ENCODE results near the gene ACADM.
"Not testable (repeated sequence)": the region's sequence is repeated elsewhere in the genome, so short reads cannot be mapped to it uniquely, and the experiment has no call there.

Gene ACADM

DNA sequence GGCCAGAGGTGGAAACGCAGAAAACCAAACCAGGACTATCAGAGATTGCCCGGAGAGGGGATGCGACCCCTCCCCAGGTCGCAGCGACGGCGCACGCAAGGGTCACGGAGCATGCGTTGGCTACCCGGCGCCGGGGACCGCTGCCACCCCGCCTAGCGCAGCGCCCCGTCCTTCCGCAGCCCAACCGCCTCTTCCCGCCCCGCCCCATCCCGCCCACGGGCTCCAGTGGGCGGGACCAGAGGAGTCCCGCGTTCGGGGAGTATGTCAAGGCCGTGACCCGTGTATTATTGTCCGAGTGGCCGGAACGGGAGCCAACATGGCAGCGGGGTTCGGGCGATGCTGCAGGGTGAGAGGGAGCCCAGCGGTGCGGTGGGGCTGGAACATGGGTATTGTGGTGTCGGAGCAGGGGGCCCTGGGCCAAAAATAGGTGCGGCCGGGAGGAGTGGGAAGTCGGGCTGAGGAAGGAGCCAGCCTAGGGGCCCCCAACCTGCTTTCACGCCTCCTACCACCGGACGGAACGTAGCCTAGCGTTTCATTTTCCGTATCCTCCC, at the start of gene ACADM:
ACADM (plus strand) TSS at position 238 of the 551 bp plus-strand sequence; CDS start at position 317, 79 bp downstream.
- peak; percentile 90 for DNase-seq

DNA sequence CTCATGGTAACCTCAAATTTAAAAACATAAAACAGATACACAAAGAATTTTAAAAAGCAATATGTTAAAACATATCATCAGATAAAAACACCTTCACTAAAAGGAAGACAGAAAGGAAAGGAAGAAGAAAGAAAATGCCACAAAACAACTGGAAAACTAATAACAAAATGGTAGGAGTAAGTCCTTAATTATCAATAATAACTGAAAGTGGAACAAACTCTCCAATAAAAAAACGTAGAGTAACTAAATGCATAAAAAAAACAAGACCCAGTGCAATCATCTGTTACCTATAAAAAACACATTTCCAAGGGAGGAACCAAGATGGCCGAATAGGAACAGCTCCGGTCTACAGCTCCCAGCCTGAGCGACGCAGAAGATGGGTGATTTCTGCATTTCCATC, 47.1 kb upstream of the ACADM start:
- DNase-seq = no peak

DNA sequence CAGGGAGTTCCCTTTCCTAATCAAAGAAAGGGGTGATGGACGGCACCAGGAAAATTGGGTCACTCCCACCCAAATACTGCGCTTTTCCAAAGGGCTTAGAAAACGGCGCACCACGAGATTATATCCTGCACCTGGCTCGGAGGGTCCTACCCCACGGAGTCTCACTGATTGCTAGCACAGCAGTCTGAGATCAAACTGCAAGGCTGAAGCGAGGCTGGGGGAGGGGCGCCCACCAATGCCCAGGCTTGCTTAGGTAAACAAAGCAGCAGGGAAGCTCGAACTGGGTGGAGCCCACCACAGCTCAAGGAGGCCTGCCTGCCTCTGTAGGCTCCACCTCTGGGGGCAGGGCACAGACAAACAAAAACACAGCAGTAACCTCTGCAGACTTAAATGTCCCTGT, 46.5 kb upstream of the ACADM start:
- DNase-seq = peak; percentile 21

DNA sequence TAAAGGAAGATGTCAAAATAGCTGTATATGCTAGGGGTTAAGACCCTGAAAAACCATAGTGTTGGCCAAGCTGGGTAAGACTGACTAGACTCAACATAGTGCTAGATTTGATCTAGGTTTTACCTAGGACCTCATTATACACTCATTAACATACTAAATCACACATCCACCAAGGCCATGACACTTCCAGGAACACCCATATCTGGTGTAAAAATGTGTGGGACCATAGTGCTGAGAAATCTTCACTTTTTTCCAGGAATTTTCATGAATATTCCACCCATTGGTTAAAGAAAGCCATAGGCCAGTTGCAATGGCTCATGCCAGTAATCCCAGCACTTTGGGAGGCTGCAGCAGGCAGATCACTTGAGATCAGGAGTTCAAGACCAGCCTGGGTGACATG, 34.0 kb upstream of the ACADM start:
- no peak for DNase-seq

DNA sequence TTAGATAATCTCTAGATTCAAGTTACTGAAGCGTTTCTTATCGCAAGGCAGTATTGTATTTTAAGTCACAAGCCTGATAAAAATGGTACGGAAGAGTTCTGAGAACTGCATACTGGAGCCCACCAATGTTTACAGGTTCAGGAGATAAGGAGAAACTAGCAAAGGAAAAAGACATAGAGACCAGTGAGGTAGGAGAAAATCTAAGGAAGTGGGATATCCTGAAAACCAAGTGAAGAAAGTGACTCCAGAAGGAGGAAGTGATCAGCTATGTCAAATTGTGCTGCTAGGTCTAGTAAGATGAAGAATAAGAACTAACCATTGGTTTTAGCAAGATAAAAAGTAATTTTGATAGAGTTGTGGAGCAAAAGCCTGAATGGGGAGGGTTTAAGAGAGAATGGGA, 31.0 kb upstream of the ACADM start:
- DNase-seq = no peak

DNA sequence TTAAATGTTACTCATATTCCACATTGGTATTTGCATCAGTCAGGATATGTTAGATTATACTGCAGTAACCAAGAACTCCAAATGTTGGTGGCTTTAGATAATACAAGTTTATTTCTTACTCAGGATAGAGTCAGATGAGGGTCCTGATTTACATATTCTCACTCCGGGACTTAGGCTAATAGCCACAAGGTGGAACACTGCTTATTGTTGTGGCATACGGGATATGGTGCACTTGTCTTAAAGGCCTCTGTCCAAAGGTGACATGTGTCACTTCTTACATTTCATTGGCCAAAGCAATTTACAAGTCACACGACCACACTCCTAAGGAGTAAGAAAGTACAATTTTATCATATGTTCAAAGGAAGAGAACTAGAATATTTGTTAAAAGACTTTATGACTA, 28.5 kb upstream of the ACADM start:
- DNase-seq = no peak

DNA sequence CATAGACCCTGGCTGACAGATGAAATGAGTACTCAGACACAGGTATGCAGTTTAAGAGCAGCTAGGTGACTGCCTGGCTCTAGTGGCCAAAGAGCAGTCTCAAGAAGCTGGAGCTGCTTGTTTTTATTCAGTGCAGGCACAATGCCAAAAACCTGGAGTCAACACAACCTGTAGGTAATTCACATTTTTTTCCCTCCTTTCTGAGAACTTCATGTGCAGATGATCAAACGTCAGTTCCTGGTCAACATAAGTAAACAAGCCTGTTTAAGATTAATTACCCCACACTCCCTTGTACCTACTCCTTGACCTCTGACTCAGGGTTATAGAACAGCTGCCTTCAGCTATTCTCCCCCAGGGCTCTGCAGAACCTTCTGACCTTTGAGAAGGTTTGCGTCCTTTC, 17.3 kb upstream of the ACADM start:
- no peak for DNase-seq

DNA sequence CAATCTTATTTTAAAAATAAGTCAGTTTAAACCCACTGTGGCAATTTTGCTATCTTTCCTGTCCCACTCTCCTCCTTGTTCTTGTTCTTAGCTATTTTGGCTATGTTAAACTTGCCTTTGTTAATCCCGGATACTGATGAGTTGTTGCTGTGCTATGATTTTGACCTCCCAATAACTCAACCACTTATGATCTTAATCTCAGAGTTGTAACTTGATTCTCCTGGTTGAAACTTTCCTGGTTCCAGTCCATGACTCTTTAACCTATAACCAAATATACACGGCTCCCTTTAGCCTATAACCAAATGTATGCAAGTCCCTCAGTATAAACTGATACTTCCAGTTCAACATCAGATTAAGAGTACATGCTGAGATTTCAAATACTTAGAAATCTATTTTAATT, 15.6 kb upstream of the ACADM start:
- DNase-seq = no peak

DNA sequence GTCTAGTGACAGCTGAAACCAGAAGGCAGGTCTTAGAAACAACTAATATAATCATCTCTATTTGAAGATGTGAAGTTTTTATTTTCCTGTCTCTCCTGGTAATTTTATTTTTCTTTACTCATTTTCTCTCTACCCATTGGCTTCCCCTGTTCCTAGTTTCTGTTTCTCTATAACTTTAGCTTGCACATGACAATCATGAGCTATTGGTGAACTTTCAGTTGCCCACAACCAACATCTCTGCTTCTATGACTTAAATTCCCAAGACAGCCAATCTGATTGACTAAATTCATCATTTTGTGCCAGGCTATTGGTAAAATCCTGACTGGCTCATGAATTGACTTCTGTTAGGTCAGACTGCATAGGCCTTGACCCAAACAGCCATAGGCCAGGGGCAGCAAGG, 13.7 kb upstream of the ACADM start:
- no peak for DNase-seq

DNA sequence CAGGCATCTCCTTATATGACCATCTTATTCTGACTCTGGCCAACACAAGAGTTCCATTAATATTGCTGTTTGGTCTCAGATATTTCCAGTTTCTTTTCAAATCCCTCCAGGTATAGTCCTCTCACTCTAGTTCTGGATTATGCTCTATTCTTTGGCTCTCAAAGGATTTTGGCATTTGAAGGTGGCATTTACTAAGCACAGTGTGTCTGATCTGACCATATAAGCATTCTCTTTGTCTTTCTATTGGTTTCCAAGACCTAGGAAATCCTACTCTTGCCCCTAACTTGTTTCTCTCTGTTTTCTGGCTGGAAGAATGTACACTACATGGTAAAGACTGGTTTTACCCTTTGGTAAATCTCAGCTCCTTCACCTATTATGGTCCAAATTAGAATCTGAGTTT, 12.7 kb upstream of the ACADM start:
- no peak for DNase-seq

DNA sequence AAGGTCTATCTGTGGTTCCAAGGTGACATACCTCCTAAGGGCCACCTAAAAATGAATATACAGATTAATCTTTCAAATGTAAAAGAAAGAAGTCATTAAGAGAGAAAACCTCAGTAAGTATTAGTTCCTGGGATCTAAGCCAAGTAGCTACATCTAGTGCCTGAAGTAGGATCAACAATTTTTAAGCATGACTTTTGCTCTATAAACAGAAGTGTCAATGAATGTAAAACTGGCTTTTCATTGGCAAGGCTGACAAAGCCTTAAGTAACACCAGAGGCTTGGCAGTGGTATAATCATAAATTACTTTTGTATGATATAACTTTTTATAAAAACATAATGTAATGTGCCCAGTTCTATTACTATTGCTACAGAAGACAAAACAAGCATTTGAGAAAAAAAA, 12.2 kb upstream of the ACADM start:
- no peak for DNase-seq

DNA sequence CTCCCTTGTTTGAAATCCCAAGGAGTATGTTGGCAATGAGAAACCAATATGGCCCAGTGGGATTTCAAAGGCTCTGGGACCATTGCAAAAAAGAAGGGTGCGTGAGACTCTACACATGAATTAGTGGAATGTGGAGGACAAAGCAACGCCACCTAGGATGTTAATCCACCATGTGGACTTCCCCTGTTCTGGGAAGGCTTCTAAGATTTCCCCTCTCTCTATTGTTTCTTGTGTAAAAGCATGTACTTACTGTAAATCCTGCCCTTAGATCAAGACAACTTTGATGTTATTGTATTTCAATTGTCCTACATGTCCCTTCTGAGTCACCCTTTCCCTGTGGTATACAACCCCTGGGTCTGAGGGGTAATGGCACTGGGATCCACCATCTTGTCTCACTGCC, 4.7 kb upstream of the ACADM start:
- no peak for DNase-seq

DNA sequence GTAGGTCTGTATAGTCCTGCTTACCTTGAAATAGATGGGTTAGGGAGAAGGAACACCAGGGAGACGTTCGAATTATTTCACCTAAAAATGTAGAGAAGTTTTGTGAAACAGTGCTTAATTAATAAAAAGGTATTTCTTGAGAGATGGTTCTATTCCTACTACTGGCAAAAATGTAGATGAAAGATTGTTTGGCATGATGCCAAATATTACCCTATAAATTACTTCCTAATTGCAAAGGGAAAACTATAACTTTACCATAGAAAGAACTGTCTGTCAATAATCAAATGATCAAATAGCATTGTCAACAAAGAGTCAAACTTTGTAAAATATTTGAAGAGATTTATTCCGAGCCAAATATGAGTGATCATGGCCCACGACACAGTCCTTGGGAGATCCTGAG, 4.2 kb upstream of the ACADM start:
- no peak for DNase-seq

DNA sequence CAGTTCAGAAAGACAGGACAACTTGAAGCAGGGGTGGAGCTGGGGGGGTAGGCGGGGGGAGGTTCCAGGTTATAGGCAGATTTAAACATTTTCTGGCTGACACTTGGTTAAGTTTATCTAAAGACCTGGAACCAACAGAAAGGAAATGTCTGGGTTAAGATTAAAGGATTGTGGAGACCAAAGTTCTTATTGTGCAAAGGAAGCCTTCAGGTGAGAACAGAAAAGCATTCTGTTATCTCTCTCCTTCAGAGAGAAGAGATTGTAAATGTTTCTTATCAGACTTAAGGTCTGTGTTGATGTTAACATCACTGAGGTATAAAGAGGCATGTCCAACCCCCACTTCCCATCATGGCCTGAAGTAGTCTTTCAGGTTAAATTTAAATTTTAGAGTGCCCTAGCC, 3.7 kb upstream of the ACADM start:
- DNase-seq = no peak

DNA sequence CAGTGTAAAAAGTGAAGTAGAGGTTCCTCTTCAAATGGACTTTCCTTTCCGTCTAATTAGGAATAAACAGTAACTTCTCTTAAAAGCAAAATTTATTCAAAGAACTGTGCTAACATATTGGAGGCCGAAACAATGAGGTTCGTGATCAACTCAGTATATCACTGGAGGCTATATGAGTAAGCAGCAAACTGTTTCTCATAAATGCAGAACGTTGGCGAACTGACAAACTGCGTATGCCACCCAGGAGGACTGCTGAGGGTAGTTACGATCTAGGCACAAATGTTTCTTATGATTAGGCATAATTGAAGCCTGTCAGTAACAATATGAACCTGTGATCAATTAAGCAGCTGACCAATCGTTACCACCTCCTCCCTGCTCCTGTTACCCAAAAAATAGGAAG, 2.3 kb upstream of the ACADM start:
- not testable (repeated sequence) for DNase-seq

DNA sequence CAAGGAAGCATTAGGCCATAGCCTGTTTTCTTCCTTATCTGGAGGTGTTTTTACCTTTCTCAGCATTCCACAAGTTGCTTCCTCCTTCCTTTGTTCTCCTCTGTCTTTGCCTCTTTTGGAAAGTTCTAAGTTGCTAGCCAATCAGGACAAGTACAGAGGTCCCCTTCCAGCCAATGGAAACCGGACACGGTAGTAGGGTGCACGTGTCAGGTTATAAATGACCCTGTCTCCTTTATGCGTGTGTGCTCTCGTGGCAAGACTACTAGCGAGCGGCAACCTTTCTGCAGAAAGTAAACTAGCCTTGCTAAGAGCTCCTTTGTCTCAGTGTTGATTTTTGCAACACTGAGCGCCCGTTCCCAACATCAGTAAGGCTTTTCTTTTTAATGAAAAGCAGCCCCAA, 1.5 kb upstream of the ACADM start:
- no peak for DNase-seq

DNA sequence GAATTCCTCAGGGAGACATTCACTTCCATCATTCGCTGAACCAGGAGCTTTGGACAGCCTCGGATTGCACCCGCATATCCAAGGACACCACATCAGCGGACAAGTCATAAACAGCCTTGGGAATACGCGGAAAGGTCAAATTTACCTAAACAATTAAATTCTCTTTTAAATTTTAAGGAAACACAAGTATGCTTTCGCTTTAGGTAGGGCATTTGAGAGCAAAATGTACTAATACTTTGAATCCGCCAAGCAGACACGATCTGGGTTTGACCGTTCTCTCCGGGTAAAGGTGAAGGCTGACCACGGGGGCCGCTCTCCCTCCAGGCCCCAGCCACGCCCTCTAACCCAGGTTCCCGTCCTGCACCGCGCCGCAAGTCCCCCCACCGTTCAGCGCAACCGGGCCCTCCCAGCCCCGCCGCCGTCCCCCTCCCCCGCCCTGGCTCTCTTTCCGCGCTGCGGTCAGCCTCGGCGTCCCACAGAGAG, 479 bp upstream of the ACADM start:
- peak; percentile 88 for DNase-seq

DNA sequence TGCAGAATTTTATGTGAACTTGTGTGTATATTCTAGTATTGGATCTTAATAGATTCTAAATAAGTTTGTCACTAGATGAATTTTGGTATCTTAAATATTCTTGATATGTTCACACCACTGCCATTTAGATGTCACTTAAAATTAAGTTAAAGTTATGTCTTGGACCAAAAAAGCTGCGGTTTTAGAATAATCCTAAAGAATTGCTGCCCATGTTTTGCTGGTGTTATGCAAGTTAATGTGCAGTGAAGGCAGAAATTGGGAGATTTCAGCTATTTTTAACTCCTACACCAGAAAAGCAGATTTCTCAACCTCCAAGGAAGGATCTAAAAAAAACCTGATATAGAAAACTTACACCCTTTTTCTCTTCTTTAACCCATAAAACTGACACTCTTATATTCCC, 757 bp downstream of the ACADM start:
- DNase-seq = no peak

DNA sequence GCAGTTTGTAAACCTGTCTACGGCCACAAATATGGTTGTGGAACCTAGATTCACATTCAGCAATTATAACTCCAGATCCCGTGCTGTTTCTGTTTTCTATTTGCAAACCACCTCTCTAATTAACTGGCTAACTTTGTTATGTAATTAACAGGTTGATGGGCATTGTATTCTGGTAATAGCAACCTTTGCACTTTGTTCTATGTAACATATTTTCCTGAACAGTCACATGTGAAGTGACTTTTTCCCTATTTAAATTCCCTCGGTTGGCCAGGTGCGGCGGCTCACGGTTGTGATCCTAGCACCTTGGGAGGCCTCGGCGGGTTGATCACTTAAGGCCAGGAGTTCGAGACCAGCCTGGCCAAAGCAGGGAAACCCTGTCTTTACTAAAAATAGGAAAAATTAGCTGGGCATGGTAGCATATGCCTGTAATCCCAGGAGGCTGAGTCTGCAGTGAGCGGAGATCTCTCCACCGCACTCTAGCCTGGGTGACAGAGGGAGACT, 1.4 kb downstream of the ACADM start:
- peak; percentile 31 for DNase-seq

DNA sequence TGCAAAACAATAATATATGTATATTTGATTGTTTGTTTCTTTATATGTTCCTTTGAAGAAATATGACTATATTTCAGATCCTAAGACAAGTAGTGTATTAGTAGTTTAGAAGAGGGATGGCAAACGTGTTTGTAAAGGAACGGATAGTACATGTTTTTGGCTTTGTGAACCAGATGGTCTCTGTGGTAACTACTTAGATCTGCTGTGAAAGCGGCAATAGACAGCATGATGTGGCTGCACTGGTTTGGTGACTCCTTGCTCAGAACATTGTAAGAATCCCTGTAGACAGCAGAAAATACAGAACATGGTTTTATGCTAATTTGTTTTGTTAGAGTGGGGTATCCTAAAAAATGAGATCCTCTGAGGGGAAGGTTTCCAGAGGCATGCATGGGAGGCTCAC, 3.1 kb downstream of the ACADM start:
- no peak for DNase-seq

DNA sequence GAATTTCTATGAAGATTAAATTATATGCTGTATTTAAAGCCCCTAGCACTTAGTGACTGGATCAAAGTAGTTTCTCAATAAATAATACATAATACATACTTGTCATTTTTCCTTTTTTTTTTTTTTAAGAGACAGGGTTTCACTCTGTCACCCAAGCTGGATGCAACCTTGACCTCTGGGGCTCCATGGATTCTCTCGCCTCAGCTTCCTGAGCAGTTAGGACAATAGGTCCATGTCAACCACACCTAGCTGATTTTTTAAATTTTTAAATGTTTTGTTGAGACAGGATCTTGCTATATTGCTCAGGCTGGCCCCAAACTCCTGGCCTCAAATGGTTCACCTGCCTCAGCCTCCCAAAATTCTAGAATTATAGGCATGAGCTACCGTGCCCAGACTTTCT, 5.9 kb downstream of the ACADM start:
- no peak for DNase-seq

DNA sequence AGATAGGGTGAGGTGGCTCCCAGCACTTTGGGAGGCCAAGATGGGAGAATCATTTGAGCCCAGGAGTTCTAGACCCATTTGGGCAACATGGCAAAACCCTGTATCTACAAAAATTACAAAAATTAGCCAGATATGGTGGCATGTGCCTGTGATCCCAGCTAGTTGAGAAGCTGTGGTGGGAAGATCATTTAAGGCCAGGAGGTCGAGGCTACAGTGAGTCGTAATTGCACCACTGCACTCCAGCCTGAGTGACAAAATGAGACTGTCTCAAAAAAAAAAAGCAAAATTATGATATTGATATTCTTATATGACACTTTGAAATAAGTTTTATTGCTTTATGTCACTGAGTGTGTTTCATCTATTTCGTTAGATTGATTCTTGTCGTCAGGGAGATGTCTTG, 7.4 kb downstream of the ACADM start:
- DNase-seq = no peak

DNA sequence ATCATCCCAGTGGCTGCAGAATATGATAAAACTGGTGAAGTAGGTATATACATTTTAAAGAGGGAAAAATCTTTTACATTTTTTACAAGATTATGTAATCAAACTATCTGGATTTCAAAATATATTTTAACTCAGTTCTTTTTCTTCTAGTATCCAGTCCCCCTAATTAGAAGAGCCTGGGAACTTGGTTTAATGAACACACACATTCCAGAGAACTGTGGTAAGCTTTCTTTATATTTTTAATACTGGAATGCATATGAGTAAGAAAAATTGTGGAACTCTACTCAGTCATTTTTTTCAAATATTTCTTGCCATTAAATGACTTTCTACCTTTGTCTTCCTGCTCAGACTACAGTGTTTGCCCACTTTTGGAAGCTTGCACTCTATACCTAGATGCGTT, 8.2 kb downstream of the ACADM start:
- DNase-seq = no peak

DNA sequence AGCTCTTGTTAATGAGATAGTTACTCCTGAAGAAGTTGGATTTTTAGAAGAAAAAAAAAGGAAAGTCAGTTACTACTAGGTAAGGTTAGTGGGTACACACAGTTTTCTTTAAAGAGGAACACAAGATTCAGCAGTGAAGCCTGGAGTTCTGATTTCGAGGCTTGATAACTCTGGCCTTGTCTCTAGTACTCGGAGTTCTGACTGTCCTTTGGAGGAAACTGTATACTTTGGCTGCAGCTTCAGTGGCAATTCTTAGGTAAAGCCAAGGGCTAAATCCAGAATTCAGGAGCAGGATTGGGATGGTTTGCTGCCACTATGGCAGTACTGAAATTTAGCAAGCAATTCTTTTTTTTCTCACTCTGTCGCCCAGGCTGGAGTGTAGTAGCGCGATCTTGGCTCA, 9.2 kb downstream of the ACADM start:
- no peak for DNase-seq

DNA sequence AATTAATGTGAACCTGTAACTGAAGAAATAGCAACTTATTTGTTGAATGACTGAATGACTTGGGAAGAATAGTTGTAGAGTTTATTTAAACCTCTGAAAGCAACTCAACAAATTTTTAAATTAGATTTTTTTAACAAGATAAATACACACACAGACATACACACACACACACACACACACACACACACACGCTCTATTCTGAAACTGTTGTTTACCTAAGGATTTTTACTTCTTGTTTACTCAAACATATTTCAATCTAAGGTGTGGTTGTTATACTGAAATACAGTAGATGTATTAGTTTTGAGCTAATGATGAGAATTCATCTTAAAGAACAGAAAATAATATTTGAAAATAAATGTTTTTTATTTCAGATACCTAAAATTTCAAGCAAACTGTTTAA, 11.5 kb downstream of the ACADM start:
- no peak for DNase-seq
